K562 (cell line): ENCODE data around the gene SHISA4. TPM values are rescaled to one million over a fixed set of nuclear protein-coding genes. Genes with fewer than 3 reads are reported as not detected.

Experiments
- AFF1 ChIP-seq, 2 experiments: fragments of 450-650 bp; IDR thresholded peaks; 2 replicates each; pipeline ENCODE4 v1.6.1; 2018; ENCODE audit warnings: mild to moderate bottlenecking in 2 of 2, low read depth in 1 of 2; ENCODE audit not compliant: partially characterized antibody in 2 of 2
- BMI1 ChIP-seq: fragments of 150-350 bp; IDR thresholded peaks from 2 replicates; pipeline ENCODE4 v1.6.1; 2014; ENCODE audit warnings: low read length
- FOS ChIP-seq: IDR thresholded peaks from 3 replicates; pipeline ENCODE4 v1.6.1; 2011; ENCODE audit not compliant: insufficient read length; ENCODE audit errors: extremely low read depth
- HDAC1 ChIP-seq, 2 experiments: fragments of 450-650 bp; IDR thresholded peaks; 2 replicates each; pipeline ENCODE4 v1.6.1; 2016 to 2017; ENCODE audit warnings: inconsistent platforms in 1 of 2, mild to moderate bottlenecking in 1 of 2, moderate library complexity in 1 of 2
- HMBOX1 ChIP-seq: sonication (generic); IDR thresholded peaks from 2 replicates; pipeline ENCODE4 v1.6.1; 2016
- NFYB ChIP-seq: IDR thresholded peaks from 2 replicates; pipeline ENCODE4 v1.6.1; 2011; ENCODE audit warnings: mild to moderate bottlenecking, moderate library complexity; ENCODE audit not compliant: insufficient read length; ENCODE audit errors: extremely low read depth
- REST ChIP-seq, 2 experiments: fragments of 450-650 bp; formaldehyde crosslinking in 1 of 2; IDR thresholded peaks; 2 replicates each; pipeline versions ENCODE4 v1.4.0 to v1.6.1; 2014 to 2020; ENCODE audit warnings: mild to moderate bottlenecking in 2 of 2, borderline replicate concordance in 1 of 2, low read depth in 1 of 2
- SNRNP70 ChIP-seq: fragments of 200-400 bp; formaldehyde crosslinking; optimal IDR thresholded peaks from 2 replicates; pipeline ENCODE3; 2017; ENCODE audit warnings: low read depth, low read length
- SREBF1 ChIP-seq: fragments of 150-350 bp; IDR thresholded peaks from 2 replicates; pipeline ENCODE4 v1.6.1; 2014; ENCODE audit warnings: antibody characterized with exemption, low read depth, low read length, borderline replicate concordance
- TFE3 ChIP-seq: fragments of 450-650 bp; formaldehyde crosslinking; IDR thresholded peaks from 2 replicates; pipeline ENCODE4 v1.4.0; 2020; ENCODE audit warnings: mild to moderate bottlenecking, mixed read lengths
- ZBTB17 ChIP-seq: fragments of 450-650 bp; formaldehyde crosslinking; IDR thresholded peaks from 2 replicates; pipeline ENCODE4 v1.4.0; 2020; ENCODE audit warnings: mild to moderate bottlenecking
- ZNF134 ChIP-seq: fragments of 250-450 bp; sonication (Bioruptor Pico); conservative IDR thresholded peaks from 2 replicates; pipeline ENCODE4 v1.4.0; 2020
- ZNF311 ChIP-seq: fragments of 250-450 bp; sonication (Bioruptor Pico); IDR thresholded peaks from 2 replicates; pipeline ENCODE4 v1.4.0; 2020; ENCODE audit warnings: mild to moderate bottlenecking, moderate library complexity
- polyA plus RNA-seq, 8 experiments: library from polyadenylated mRNA; depleted of rRNA in 4 of 8; stranded (reverse) in 5 of 8; unstranded in 3 of 8; fragments of >200 nt; fragmentation: Nextera tagmentation in 2 of 8; fragmentation: Illumina TruSeq in 1 of 8; extraction: Ambion mirVana in 2 of 8; extraction: Trizol in 1 of 8; gene quantifications; 2 replicates each; pipeline versions ENCODE4 v1.2.1 to v1.2.3, GENCODE V29; 2011 to 2014; ENCODE audit warnings: inconsistent platforms in 1 of 8, missing spikeins in 1 of 8
- total RNA-seq, 7 experiments: library from RNA; depleted of rRNA in 6 of 7; stranded (reverse); fragments of >200 nt in 6 of 7; fragmentation: Illumina TruSeq in 2 of 7; extraction: Trizol in 2 of 7; gene quantifications; 2 replicates each; pipeline versions ENCODE4 v1.2.1 to v1.2.3, GENCODE V29; 2011 to 2021; ENCODE audit warnings: low replicate concordance in 1 of 7

The SHISA4 gene
- total and polyA plus RNA-seq, 9 of the 15 experiments (the other 6 are each of a cell fraction or from before 2014, with no cell fraction given), result 0.15 to 0.95 (median 0.68) TPM; not detected in 2

GRCh38 chr1:201883786-201884185 is 4.9 kb upstream of the SHISA4 start (continued):
- TF ChIP-seq HMBOX1 (peak; percentile 92), BMI1 (no peak), AFF1 (IDR thresholded peaks at IDR 0.05; ENCODE audit: low read depth in 1 of 2, partially characterized antibody in 2 of 2) (peak in 1 of 2 experiments; percentile 35), NFYB (no peak), TFE3 (CRISPR knock-in tag) (no peak), ZNF311 (CRISPR knock-in tag) (no peak), SREBF1 (no peak), HDAC1 (IDR thresholded peaks at IDR 0.05) (no peak), ZBTB17 (peak; percentile 64), FOS (peak; percentile 4), ZNF134 (CRISPR knock-in tag) (0 out of 2 replicates have a peak, but pooled peaks have one; percentile 42), REST (IDR thresholded peaks at IDR 0.05; ENCODE audit: borderline replicate concordance) (no peak), REST (CRISPR knock-in tag; IDR thresholded peaks at IDR 0.05; ENCODE audit: low read depth) (0 out of 2 replicates have a peak, but pooled peaks have one; percentile 20), SNRNP70 (no peak)
